GM13976 (cell line): ENCODE data around the gene ZNF419.
"Not testable (repeated sequence)": the region's sequence is repeated elsewhere in the genome, so short reads cannot be mapped to it uniquely, and the experiment has no call there.

Source experiments
- DNase-seq: peaks from one replicate; pipeline ENCODE4 v3.0.0; 2012; ENCODE audit warnings: low spot score
- CTCF ChIP-seq: IDR thresholded peaks from 2 replicates; pipeline ENCODE4 v1.5.1; 2012; ENCODE audit warnings: borderline replicate concordance, mild to moderate bottlenecking; ENCODE audit not compliant: insufficient read depth; ENCODE audit errors: extremely low read depth, missing control alignments, control extremely low read depth
- in situ Hi-C: fragments of 300-500 bp; cut with MboI; formaldehyde crosslinking; loops from one replicate; pipeline ENCODE4 v1.12.0; 2022; ENCODE audit warnings: low sequenced_read_pairs, mixed read lengths, inconsistent platforms; ENCODE audit not compliant: unreplicated experiment

Gene ZNF419

GRCh38 chr19:57511484-57511883, 23.9 kb downstream of the ZNF419 start:
- TF ChIP-seq CTCF: no peak
- in situ Hi-C loops: no loop called here
- no peak for DNase-seq

- in situ Hi-C loops: no loop called here
- no peak for TF ChIP-seq CTCF
- no peak for DNase-seq
Measured at GRCh38 chr19:57512845-57513244, 25.3 kb downstream of the ZNF419 start.

GRCh38 chr19:57515255-57515654, 27.7 kb downstream of the ZNF419 start:
- in situ Hi-C loops: no loop called here
- TF ChIP-seq CTCF: no peak
- no peak for DNase-seq

GRCh38 chr19:57518021-57518420, 30.5 kb downstream of the ZNF419 start:
- in situ Hi-C loops, DNase-seq: not testable (repeated sequence)

GRCh38 chr19:57527136-57527881, 39.8 kb downstream of the ZNF419 start, which contains the start of gene ZNF549:
Gene ZNF549 (plus strand): TSS chr19:57527356. CDS start chr19:57527574, 218 bp downstream.
- peak; percentile 94 for DNase-seq
- no peak for TF ChIP-seq CTCF
- in situ Hi-C loops: no loop called here

GRCh38 chr19:57537953-57538547, 50.5 kb downstream of the ZNF419 start:
- no peak for DNase-seq
- TF ChIP-seq CTCF: no peak
- in situ Hi-C loops: no loop called here
